Aorta (tissue), 5 donors: ENCODE data around the gene TMEM131L. TPM values are rescaled to one million over a fixed set of nuclear protein-coding genes. Genes with fewer than 3 reads are reported as not detected.

Experiments
- ATAC-seq: fragments of 200-7000 bp; cut with Tn5 transposase; one replicate; pipeline ENCODE4 v1.9.1; 2022; ENCODE audit warnings: moderate library complexity; ENCODE audit not compliant: low FRiP score
- DNase-seq, 2 donors: peaks; one replicate each; pipeline ENCODE4 v3.0.0-alpha.2; 2020
- H3K27ac ChIP-seq, 2 donors: one replicate each; pipeline ENCODE4 v1.5.1; 2013; ENCODE audit warnings: low read length in 2 of 2, mild to moderate bottlenecking in 2 of 2, moderate library complexity in 2 of 2, control low read depth in 1 of 2, inconsistent platforms in 1 of 2, low read depth in 1 of 2
- H3K27me3 ChIP-seq, 2 donors: one replicate each; pipeline ENCODE4 v1.6.1; 2013; ENCODE audit warnings: control low read depth in 1 of 2, low read length in 1 of 2, mild to moderate bottlenecking in 1 of 2, moderate library complexity in 1 of 2; ENCODE audit not compliant: insufficient read depth in 2 of 2, control insufficient read depth in 1 of 2
- H3K36me3 ChIP-seq, 2 donors: one replicate each; pipeline ENCODE4 v1.6.1; 2013; ENCODE audit warnings: control low read depth in 1 of 2, low read length in 1 of 2, mild to moderate bottlenecking in 1 of 2; ENCODE audit not compliant: insufficient read depth in 2 of 2, control insufficient read depth in 1 of 2
- H3K4me1 ChIP-seq, 2 donors: one replicate each; pipeline ENCODE4 v1.6.1; 2013; ENCODE audit warnings: low read length in 2 of 2, control low read depth in 1 of 2, mild to moderate bottlenecking in 1 of 2, moderate library complexity in 1 of 2; ENCODE audit not compliant: insufficient read depth in 2 of 2, control insufficient read depth in 1 of 2
- H3K4me3 ChIP-seq, 2 donors: one replicate each; pipeline ENCODE4 v1.5.1; 2013; ENCODE audit warnings: low read length in 2 of 2, control low read depth in 1 of 2, mild to moderate bottlenecking in 1 of 2
- H3K9me3 ChIP-seq: one replicate; pipeline ENCODE4 v1.6.1; 2013; ENCODE audit warnings: mild to moderate bottlenecking, low read length; ENCODE audit not compliant: control insufficient read depth
- whole genome bisulfite sequencing, 2 donors: extraction: QIAGEN DNeasy Blood & Tissue Kit; methylation state at CpG; one replicate each; pipeline ENCODE4 v1.1.7; 2013; 5-methylcytosine and 5-hydroxymethylcytosine counted together
- intact Hi-C, 2 donors: fragments of 100-400 bp; cut with DNase I; formaldehyde crosslinking; loops; one replicate each; pipeline versions ENCODE4 v1.14.2 to v1.15.0; 2022
- polyA plus RNA-seq, 2 donors: library from polyadenylated mRNA; stranded (reverse); fragments of 200-250 nt; gene quantifications; one replicate each; pipeline ENCODE4 v1.2.3, GENCODE V29; 2013
- total RNA-seq, 2 donors: library from RNA; stranded (reverse); fragmentation: NEBNext Ultra II Directional; extraction: Animal tissue kit (Norgen Biotek cat#: 25700); gene quantifications; one replicate each; pipeline ENCODE4 v1.2.1, GENCODE V29; 2021
- donor health status: healthy with polysubstance abuse.
- donor health status: Bipolar disorder and iron deficiency.
- donor health status: DM: no; HTN: no; CAD: no.
- donor health status: DM: no; HTN: no; CAD: no.
- donor health status: DM: yes; HTN: yes; CAD: no.

TMEM131L gene
- total and polyA plus RNA-seq, 4 donors = 2.0 to 22.5 (median 17.5) TPM

DNA sequence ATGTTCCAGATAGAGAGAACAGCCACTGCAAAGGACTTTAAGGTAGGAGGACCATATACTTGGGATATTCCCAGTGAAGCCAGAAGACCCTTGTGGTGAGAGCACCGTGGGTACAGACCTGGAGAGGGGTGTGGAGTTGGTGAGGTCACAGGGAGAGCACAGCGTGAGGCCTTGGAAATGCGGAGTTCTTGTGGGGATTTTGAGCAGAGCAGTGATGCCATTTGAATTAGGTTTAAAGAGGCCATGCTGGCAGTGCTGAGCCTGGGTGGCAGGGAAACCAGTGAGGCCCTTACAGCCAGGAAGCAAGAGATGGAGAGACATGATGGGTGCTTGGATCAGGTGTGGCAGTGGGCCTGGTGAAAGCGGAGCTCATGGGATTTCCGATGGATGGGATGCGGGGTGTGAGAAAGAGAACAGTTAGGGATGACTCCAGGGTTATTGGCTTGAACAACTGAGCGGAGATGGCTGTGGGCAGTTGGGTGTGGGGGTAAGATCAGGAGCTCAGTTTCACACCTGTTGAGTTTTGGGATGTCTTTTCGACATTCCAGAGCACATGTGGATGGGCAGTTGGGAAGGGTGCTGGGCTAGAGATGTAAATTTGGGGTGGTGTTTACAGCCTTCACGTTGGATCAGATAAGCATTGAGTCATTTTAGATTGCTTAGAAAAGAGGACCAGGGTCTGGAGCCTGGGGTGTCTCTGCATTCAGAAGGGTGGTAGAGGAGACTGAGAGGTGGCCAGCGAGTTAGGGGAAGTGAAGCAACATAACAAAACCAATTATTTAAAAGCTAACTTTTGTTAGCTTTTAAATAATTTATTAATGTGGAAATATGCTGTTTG lies 68.9 kb downstream of the TMEM131L start:
- Histone ChIP-seq H3K4me3 (no peak overlapping the region), H3K27me3 (no peaks in the 10 kb centered on the region), H3K36me3 (no peaks in the 10 kb centered on the region), H3K27ac (no peak overlapping the region), H3K4me1 (peaks cover 7 to 9% of the 10 kb centered on the region in 2 donors), H3K9me3 (no peaks in the 10 kb centered on the region)
- intact Hi-C loops = no loop called here
- DNase-seq (no peak), ATAC-seq (no peak)
- 91 to 93% methylated on average over 10 of the region's 10 CpGs for WGBS, 2 donors

DNA sequence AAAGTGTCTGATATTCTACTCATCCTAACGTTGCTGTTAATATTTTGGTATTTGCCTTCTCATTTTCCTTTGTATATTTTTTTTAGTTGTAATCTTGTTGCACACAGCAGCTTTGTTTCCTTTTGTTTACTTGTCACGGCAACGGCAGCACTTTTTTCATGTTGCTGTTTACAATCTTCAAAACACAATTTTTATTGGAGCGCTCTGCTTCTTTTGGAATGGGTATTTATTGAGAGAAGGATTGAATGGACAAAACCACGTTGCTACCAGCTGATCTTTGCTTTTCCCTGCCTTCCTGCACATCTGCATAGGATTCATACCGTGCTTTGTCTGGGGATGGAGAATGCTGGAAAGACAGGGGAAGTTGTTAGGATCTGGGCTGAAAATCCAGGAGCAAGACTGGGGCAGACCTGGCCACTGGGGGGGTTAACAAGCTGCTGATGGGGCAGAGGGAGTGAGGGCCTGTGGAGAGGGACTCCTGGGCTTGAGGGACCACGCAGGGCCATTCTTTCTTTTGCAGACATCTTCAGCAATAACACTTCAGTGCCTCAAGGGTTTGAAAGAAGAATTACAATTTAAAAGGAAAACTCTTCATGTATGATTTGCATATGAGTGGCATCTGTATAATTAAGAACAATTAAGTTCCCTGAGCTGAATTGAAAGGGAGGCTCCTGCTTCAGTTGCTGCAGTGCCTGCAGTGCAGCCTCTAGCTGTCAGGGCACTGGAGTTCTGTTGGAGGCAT lies 69.8 kb downstream of the TMEM131L start:
- Histone ChIP-seq H3K27me3 (no peaks in the 10 kb centered on the region), H3K4me3 (no peak overlapping the region), H3K36me3 (no peaks in the 10 kb centered on the region), H3K9me3 (no peaks in the 10 kb centered on the region), H3K27ac (no peak overlapping the region), H3K4me1 (peaks cover 4 to 6% of the 10 kb centered on the region in 2 donors)
- ATAC-seq (no peak), DNase-seq (no peak)
- WGBS, 2 donors = 80 to 82% methylated on average over 7 of the region's 7 CpGs
- intact Hi-C loops = no loop called here

DNA sequence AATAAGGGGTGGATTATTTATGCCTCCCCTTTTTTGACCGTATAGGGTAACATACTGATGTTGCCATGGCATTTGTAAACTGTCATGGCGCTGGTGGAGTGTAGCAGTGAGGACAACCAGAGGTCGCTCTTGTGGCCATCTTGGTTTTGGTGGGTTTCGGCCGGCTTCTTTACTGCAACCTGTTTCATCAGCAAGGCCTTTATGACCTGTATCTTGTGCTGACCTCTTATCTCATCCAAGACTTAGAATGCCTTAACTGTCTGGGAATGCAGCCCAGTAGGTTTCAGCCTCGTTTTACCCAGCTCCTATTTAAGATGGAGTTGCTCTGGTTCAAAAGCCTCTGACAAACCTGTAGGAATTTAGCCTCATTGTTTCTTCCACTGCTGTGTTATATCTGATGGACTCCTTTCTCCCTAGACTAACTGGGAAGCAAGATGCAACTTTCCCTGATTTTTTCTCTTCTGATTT lies 71.4 kb downstream of the TMEM131L start:
- DNase-seq = no peak
- Histone ChIP-seq H3K4me3 (no peak overlapping the region), H3K4me1 (peaks cover 0 to 3% of the 10 kb centered on the region in 2 donors), H3K36me3 (no peaks in the 10 kb centered on the region), H3K27ac (peak overlapping the region; percentile 48 to 64), H3K9me3 (no peaks in the 10 kb centered on the region), H3K27me3 (no peaks in the 10 kb centered on the region)
- WGBS, 2 donors = 81% methylated on average over 6 of the region's 6 CpGs
- ATAC-seq = no peak
- intact Hi-C loops = no loop called here

DNA sequence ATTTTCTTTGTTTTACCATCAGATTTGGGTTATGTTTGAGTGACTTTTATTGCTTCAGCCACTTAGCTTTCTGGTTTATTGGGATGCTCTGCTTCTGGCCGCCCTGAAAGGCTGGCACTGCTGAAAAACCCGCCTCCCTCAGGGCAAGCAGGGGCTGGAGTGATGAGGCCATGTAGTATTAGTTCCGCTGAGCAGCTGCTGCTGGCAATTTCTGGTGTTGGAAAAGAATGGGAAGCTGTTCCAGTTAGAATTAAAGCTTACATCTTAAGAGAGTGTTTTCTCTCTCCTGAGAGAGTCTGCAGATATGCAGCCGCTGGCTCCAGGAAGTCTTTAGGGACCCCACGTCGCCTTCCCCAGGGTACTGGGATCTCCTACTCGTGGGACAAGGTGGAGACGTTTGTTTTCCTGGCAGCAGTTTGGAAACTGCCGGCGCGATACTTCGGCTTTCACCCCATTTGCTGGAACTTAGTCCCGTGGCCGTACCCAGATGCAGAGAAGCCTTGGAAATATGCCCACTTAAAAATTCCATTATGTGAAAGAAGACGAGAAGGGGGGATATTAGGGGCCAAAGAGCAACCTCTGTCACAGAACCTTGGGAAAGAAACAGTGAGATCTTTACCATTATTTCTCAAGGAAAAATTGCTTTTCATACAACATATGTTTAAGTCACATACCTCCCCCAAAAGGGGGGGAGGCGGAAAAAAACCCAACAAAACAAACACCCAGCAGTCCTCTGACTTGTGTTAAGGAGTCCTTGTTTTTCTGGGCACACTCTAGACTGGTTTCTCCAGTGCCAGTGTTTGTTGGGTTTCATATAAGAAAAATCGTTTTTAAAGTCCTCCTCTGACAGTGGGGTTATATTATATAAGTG lies 72.6 kb downstream of the TMEM131L start:
- peak in 1 of 2 donors; percentile 80 for DNase-seq
- H3K36me3 ChIP-seq = no peaks in the 10 kb centered on the region
- H3K27ac ChIP-seq = peak overlapping the region; percentile 64 to 87
- H3K4me1 ChIP-seq = peaks cover 0 to 3% of the 10 kb centered on the region in 2 donors
- intact Hi-C loops = no loop called here
- H3K9me3 ChIP-seq = no peaks in the 10 kb centered on the region
- no peaks in the 10 kb centered on the region for H3K27me3 ChIP-seq
- ATAC-seq = peak; percentile 66
- 4 to 6% methylated on average over 17 of the region's 17 CpGs for WGBS, 2 donors
- peak overlapping the region in 1 of 2 donors; percentile 1 for H3K4me3 ChIP-seq

GRCh38 chr4:153539422-153539821 lies 73.3 kb downstream of the TMEM131L start:
- no peaks in the 10 kb centered on the region for H3K36me3 ChIP-seq
- H3K27me3 ChIP-seq = no peaks in the 10 kb centered on the region
- 10 to 13% methylated on average over 3 of the region's 3 CpGs for WGBS, 2 donors
- H3K4me1 ChIP-seq = peaks cover 0 to 3% of the 10 kb centered on the region in 2 donors
- ATAC-seq = no peak
- intact Hi-C loops = no loop called here
- peak overlapping the region; percentile 18 to 77 for H3K27ac ChIP-seq
- DNase-seq = no peak
- no peak overlapping the region for H3K4me3 ChIP-seq
- H3K9me3 ChIP-seq = no peaks in the 10 kb centered on the region

DNA sequence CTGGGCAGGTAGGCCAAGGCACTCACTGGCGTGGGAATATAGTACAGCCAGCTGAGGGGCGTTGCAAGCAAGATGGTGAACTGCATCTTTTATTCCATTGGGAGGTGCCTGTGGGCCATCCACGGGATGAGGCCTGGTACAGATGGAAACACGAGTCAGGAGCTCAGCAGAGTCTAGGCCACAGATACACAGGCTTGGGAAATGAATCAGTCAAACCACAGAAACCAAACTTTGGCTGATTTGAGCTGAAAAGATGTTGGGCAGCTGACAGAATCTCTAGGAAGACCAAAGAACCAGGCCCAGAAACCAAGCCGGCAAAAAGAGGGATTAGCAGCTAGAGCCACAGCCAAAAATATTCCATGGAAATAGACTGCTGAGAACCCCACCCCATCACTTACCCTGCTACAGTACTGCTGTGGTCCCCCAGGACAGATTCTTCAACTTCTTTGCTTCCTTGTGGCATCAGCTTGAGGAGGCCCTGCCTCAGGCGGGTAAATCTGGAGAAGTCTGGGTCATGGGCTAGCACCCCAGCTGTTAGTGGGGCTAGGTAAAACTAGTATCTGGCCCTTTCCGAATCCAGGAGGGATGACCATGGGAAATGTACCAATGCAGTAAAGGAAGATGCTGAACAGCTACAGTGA lies 75.4 kb downstream of the TMEM131L start:
- no peak for DNase-seq
- H3K4me1 ChIP-seq = peaks cover 0 to 5% of the 10 kb centered on the region in 2 donors

DNA sequence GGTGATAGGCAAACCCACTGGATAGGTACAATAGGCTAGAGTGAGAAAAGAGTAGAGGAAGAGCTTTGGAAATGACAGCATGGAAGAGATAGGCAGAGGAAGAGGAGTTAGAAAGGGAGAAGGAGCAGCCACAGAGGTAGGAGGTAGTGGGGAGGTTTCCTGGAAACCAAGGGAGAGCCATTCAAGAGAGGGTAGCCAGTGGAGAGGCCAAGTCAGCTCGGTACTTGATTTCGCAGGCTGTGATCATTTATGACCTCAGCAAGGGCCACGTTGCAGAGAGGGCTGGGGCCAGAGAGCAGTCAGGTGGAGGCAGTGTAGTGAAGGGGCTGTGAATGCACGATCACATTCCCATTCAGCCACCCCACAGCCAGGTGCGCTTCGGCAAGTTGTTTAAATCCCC lies 76.0 kb downstream of the TMEM131L start:
- ATAC-seq (no peak), DNase-seq (no peak)
- 88 to 90% methylated on average over 6 of the region's 6 CpGs for WGBS, 2 donors
- H3K36me3 ChIP-seq = no peaks in the 10 kb centered on the region
- peaks cover 0 to 5% of the 10 kb centered on the region in 2 donors for H3K4me1 ChIP-seq
- H3K27me3 ChIP-seq = no peaks in the 10 kb centered on the region
- H3K27ac ChIP-seq = peak overlapping the region in 1 of 2 donors; percentile 2
- intact Hi-C loops = no loop called here
- no peaks in the 10 kb centered on the region for H3K9me3 ChIP-seq
- no peak overlapping the region for H3K4me3 ChIP-seq

More for the DNA sequence above, 75.4 kb downstream of the TMEM131L start:
- no peaks in the 10 kb centered on the region for H3K9me3 ChIP-seq
- no peaks in the 10 kb centered on the region for H3K36me3 ChIP-seq
- WGBS, 2 donors = 78 to 79% methylated on average over 7 of the region's 7 CpGs
- no peak overlapping the region for H3K4me3 ChIP-seq
- ATAC-seq = no peak
- no peaks in the 10 kb centered on the region for H3K27me3 ChIP-seq
- intact Hi-C loops = no loop called here
- peak overlapping the region in 1 of 2 donors; percentile 34 for H3K27ac ChIP-seq

DNA sequence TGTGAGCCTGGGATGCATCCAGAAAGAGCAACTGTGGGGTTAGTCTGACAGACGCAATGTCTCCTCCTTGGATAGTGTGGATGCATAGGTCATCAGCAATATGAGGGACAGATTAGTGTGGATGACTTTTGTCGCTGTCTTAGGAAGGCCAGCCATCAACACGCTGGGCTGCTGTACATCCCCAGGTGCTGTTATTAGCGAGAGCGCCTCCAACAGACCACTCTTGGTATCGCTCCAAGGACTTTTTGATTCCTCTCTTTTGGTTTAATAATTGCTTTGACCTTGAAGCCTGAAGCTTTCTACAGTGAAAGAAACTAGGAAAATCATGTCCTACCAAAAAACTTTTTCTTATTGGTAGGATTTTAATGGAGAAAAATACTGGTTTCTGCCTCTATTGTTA lies 76.7 kb downstream of the TMEM131L start:
- WGBS, 2 donors = 87 to 92% methylated on average over 6 of the region's 6 CpGs
- peaks cover 0 to 5% of the 10 kb centered on the region in 2 donors for H3K4me1 ChIP-seq

More for the DNA sequence above, 76.7 kb downstream of the TMEM131L start:
- no peaks in the 10 kb centered on the region for H3K27me3 ChIP-seq
- no peak overlapping the region for H3K4me3 ChIP-seq
- H3K9me3 ChIP-seq = no peaks in the 10 kb centered on the region
- DNase-seq (no peak), ATAC-seq (no peak)
- H3K36me3 ChIP-seq = no peaks in the 10 kb centered on the region
- intact Hi-C loops = no loop called here
- H3K27ac ChIP-seq = peak overlapping the region in 1 of 2 donors; percentile 26
